ENCODE data around the gene SLC35A3. TPM values are rescaled to one million over a fixed set of nuclear protein-coding genes. Genes with fewer than 3 reads are reported as not detected.

The SLC35A3 gene
- total and polyA plus RNA-seq, 9 of the 15 experiments (the other 6 are each of a cell fraction or from before 2014, with no cell fraction given) = 3.5 to 21.7 (median 13.2) TPM

DNA sequence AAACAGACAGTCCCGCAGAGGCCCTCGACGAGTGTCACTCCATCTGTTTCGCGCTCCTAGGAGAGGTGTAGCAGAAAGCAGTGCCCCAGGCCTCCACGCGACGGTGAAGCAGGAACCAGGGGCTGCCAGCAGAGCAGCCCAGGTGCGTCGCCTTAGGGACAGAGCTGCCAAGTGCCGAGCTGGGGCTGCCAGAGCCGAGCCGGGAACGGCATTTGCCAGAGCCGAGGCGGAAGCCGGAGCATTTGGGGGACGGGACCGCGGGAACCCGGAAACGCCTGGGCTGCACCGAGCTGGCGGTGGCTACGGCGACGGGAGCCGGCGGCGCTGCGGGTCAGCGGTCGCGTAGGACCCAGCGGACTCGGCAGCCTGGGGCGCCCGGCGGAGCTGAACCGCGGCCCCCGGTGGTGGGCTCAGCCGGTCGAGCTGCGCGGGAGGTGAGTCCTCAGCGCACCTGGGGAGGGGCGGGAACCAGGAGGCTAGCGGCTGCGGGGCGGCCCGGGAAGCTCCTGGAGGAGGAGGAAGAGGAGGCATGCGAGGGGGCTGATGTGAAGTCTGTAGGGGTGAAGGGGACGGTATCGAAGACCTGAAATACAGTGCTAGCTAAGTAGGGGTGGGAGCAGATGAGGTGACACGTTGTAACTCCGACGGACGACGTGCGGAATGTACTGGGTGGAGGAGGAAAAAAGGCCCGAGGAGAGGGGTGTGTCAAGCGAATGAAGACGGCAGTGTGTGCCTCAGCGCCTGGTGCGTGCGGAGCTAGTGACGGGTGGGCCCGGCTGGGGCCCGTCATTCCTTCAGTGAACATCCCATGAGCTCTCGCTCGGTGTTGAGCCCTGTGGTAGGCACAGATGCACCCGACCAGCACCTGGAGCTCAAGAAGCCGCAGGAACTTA lies at the start of gene SLC35A3 (continued):
- TF ChIP-seq YY1 (IDR thresholded peaks at IDR 0.05; ENCODE audit: borderline replicate concordance in 1 of 3, control insufficient read depth in 1 of 3, extremely low read depth in 1 of 3, insufficient read depth in 3 of 3, insufficient read length in 1 of 3, insufficient replicate concordance in 2 of 3, low read depth in 1 of 3, low read length in 2 of 3) (peak in 2 of 3 experiments; percentile 73 to 82), CREB1 (IDR thresholded peaks at IDR 0.05) (peak; percentile 30; the same call in 1 of the 2 replicates), CREB1 (CRISPR knock-in tag; IDR thresholded peaks at IDR 0.05) (peak; percentile 40), SIX5 (IDR thresholded peaks at IDR 0.05; ENCODE audit: borderline replicate concordance in 1 of 2, insufficient read depth in 1 of 2, low read depth in 1 of 2, low read length in 2 of 2) (peak; percentile 49 to 57; a peak in 3 of 4 replicates), POLR2A (conservative IDR thresholded peaks at IDR 0.05) (peak; percentile 81), KDM2B (CRISPR knock-in tag; IDR thresholded peaks at IDR 0.05) (no peak), RAD21 (CRISPR knock-in tag; conservative IDR thresholded peaks at IDR 0.05 in 1 of 2, IDR thresholded peaks at IDR 0.05 in 1 of 2) (peak in 1 of 2 experiments; percentile 9; a peak in 2 of 4 replicates), SAP30 (IDR thresholded peaks at IDR 0.05; ENCODE audit: borderline replicate concordance, insufficient read depth, low read depth, low read length, poor library complexity, severe bottlenecking) (peak; percentile 98), DIDO1 (tag; IDR thresholded peaks at IDR 0.05; ENCODE audit: low read depth) (peak; percentile 94), SIN3B (IDR thresholded peaks at IDR 0.05; ENCODE audit: low read depth) (peak; percentile 91), SMARCA5 (IDR thresholded peaks at IDR 0.05) (no peak), ZNF197 (CRISPR knock-in tag; IDR thresholded peaks at IDR 0.05; ENCODE audit: low read depth) (no peak), MAFG (tag; conservative IDR thresholded peaks at IDR 0.05) (no peak), ZNF184 (CRISPR knock-in tag; IDR thresholded peaks at IDR 0.05) (no peak), ZNF24 (IDR thresholded peaks at IDR 0.05) (peak; percentile 62), KAT2B (IDR thresholded peaks at IDR 0.05; ENCODE audit: low read depth, low read length) (no peak), ZNF253 (CRISPR knock-in tag; conservative IDR thresholded peaks at IDR 0.05) (no peak), HEY1 (CRISPR knock-in tag; IDR thresholded peaks at IDR 0.05; ENCODE audit: borderline replicate concordance) (no peak), NR3C1 (CRISPR knock-in tag; IDR thresholded peaks at IDR 0.05) (no peak), CBFA2T3 (IDR thresholded peaks at IDR 0.05) (0 out of 2 replicates have a peak, but pooled peaks have one; percentile 10), CBFB (CRISPR knock-in tag; IDR thresholded peaks at IDR 0.05) (peak; percentile 91; the same call in 1 of the 2 replicates), RAD51 (IDR thresholded peaks at IDR 0.05; ENCODE audit: borderline replicate concordance, low read depth) (no peak), TAL1 (IDR thresholded peaks at IDR 0.05) (no peak)
- TF ChIP-seq, protein P1, sequence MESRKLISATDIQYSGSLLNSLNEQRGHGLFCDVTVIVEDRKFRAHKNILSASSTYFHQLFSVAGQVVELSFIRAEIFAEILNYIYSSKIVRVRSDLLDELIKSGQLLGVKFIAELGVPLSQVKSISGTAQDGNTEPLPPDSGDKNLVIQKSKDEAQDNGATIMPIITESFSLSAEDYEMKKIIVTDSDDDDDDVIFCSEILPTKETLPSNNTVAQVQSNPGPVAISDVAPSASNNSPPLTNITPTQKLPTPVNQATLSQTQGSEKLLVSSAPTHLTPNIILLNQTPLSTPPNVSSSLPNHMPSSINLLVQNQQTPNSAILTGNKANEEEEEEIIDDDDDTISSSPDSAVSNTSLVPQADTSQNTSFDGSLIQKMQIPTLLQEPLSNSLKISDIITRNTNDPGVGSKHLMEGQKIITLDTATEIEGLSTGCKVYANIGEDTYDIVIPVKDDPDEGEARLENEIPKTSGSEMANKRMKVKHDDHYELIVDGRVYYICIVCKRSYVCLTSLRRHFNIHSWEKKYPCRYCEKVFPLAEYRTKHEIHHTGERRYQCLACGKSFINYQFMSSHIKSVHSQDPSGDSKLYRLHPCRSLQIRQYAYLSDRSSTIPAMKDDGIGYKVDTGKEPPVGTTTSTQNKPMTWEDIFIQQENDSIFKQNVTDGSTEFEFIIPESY (CRISPR knock-in tag; IDR thresholded peaks at IDR 0.05) = no peak
- TF ChIP-seq, protein P2, sequence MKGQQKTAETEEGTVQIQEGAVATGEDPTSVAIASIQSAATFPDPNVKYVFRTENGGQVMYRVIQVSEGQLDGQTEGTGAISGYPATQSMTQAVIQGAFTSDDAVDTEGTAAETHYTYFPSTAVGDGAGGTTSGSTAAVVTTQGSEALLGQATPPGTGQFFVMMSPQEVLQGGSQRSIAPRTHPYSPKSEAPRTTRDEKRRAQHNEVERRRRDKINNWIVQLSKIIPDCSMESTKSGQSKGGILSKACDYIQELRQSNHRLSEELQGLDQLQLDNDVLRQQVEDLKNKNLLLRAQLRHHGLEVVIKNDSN (CRISPR knock-in tag; IDR thresholded peaks at IDR 0.05) = no peak
